Thoracic aorta (tissue), 2 donors: ENCODE data around the gene ARHGEF16. TPM values are rescaled to one million over a fixed set of nuclear protein-coding genes. Genes with fewer than 3 reads are reported as not detected.

Experiments
- ATAC-seq: fragments of 150-250 bp; one replicate; pipeline ENCODE4 v1.8.0; 2017; ENCODE audit warnings: low read depth; ENCODE audit not compliant: insufficient number of reproducible peaks, low FRiP score
- DNase-seq: peaks from one replicate; pipeline ENCODE4 v3.0.0-alpha.2; 2020; ENCODE audit warnings: low spot score
- H3K27ac ChIP-seq, 2 donors: fragments of 200-600 bp; sonication (generic); 1 replicate in 1 of 2; 2 replicates in 1 of 2; pipeline ENCODE4 v1.5.1; 2016; ENCODE audit warnings: mild to moderate bottlenecking in 2 of 2, moderate library complexity in 2 of 2
- H3K27me3 ChIP-seq: fragments of 200-600 bp; sonication (generic); replicated peaks from 2 replicates; pipeline ENCODE4 v1.6.0; 2016; ENCODE audit warnings: mild to moderate bottlenecking; ENCODE audit not compliant: insufficient read depth
- H3K36me3 ChIP-seq: fragments of 200-600 bp; sonication (generic); one replicate; pipeline ENCODE4 v1.5.1; 2016
- H3K4me1 ChIP-seq, 2 donors: fragments of 200-600 bp; sonication (generic); 1 replicate in 1 of 2; 2 replicates in 1 of 2; pipeline versions ENCODE4 v1.5.1 to v1.6.0; 2016; ENCODE audit warnings: low read depth in 2 of 2, mild to moderate bottlenecking in 1 of 2; ENCODE audit not compliant: control insufficient read depth in 1 of 2
- H3K4me3 ChIP-seq: fragments of 200-600 bp; sonication (generic); 2 replicates; pipeline ENCODE4 v1.5.1; 2016; ENCODE audit warnings: mild to moderate bottlenecking
- H3K9me3 ChIP-seq: fragments of 200-600 bp; sonication (generic); 2 replicates; pipeline ENCODE4 v1.5.1; 2016
- CTCF ChIP-seq: fragments of 200-600 bp; sonication (generic); IDR thresholded peaks from one replicate; pipeline ENCODE4 v1.5.1; 2019; ENCODE audit warnings: antibody characterized with exemption
- total RNA-seq, 2 donors: library from RNA; depleted of rRNA; stranded (reverse); fragments of >200 nt; gene quantifications; one replicate each; pipeline versions ENCODE4 v1.1.0 to v1.2.3, GENCODE V29; 2016

The ARHGEF16 gene
- total RNA-seq, 2 donors from 2014 or later = 1.6 to 2.4 TPM

- no peak for DNase-seq
- H3K27ac ChIP-seq = no peak overlapping the region
These were observed 9.6 kb downstream of the ARHGEF16 start for GRCh38 chr1:3463891-3464648.

GRCh38 chr1:3464649-3465025, 10.2 kb downstream of the ARHGEF16 start:
- H3K4me3 ChIP-seq = no peak overlapping the region
- no peaks in the 10 kb centered on the region for H3K27me3 ChIP-seq
- ATAC-seq (no peak), DNase-seq (no peak)
- H3K36me3 ChIP-seq = no peaks in the 10 kb centered on the region
- H3K27ac ChIP-seq = no peak overlapping the region
- no peaks in the 10 kb centered on the region for H3K4me1 ChIP-seq
- no peak for TF ChIP-seq CTCF
- no peaks in the 10 kb centered on the region for H3K9me3 ChIP-seq

More at GRCh38 chr1:3463891-3464648, 9.6 kb downstream of the ARHGEF16 start:
- Histone ChIP-seq H3K4me1 (no peaks in the 10 kb centered on the region), H3K9me3 (no peaks in the 10 kb centered on the region), H3K4me3 (no peak overlapping the region), H3K27me3 (no peaks in the 10 kb centered on the region), H3K36me3 (no peaks in the 10 kb centered on the region)
- ATAC-seq = no peak
- no peak for TF ChIP-seq CTCF

- no peak for DNase-seq
- H3K27me3 ChIP-seq = no peaks in the 10 kb centered on the region
- H3K9me3 ChIP-seq = no peaks in the 10 kb centered on the region
These were observed 10.8 kb downstream of the ARHGEF16 start for GRCh38 chr1:3465091-3465934.

GRCh38 chr1:3465935-3466321, 11.5 kb downstream of the ARHGEF16 start:
- Histone ChIP-seq H3K27me3 (no peaks in the 10 kb centered on the region), H3K4me3 (no peak overlapping the region), H3K9me3 (no peaks in the 10 kb centered on the region), H3K27ac (no peak overlapping the region), H3K4me1 (no peaks in the 10 kb centered on the region), H3K36me3 (no peaks in the 10 kb centered on the region)
- DNase-seq (no peak), ATAC-seq (no peak)
- TF ChIP-seq CTCF = no peak

More at GRCh38 chr1:3465091-3465934, 10.8 kb downstream of the ARHGEF16 start:
- Histone ChIP-seq H3K4me1 (no peaks in the 10 kb centered on the region), H3K36me3 (no peaks in the 10 kb centered on the region), H3K27ac (no peak overlapping the region), H3K4me3 (no peak overlapping the region)
- no peak for TF ChIP-seq CTCF
- no peak for ATAC-seq

- H3K4me3 ChIP-seq = no peak overlapping the region
- no peaks in the 10 kb centered on the region for H3K36me3 ChIP-seq
- TF ChIP-seq CTCF = no peak
- no peak for ATAC-seq
- no peaks in the 10 kb centered on the region for H3K9me3 ChIP-seq
- H3K27ac ChIP-seq = no peak overlapping the region
- H3K4me1 ChIP-seq = no peaks in the 10 kb centered on the region
- no peaks in the 10 kb centered on the region for H3K27me3 ChIP-seq
- DNase-seq = no peak
These were observed 12.1 kb downstream of the ARHGEF16 start for GRCh38 chr1:3466366-3467075.
